Tibial artery (tissue), 4 donors: Measurements from ENCODE around the gene OPCML.

Experiments used
- DNase-seq, 2 donors: peaks; one replicate each; pipeline ENCODE4 v3.0.0-alpha.2; 2019
- H3K27ac ChIP-seq, 2 donors: fragments of 200-600 bp; sonication (generic) in 1 of 2; 1 replicate in 1 of 2; 2 replicates in 1 of 2; pipeline ENCODE4 v1.5.1; 2018 to 2019; ENCODE audit warnings: mild to moderate bottlenecking in 1 of 2
- H3K27me3 ChIP-seq, 2 donors: fragments of 200-600 bp; sonication (generic) in 1 of 2; one replicate each; pipeline versions ENCODE4 v1.5.1 to v1.6.0; 2016 to 2019
- H3K36me3 ChIP-seq, 3 donors: fragments of 200-600 bp; sonication (generic) in 2 of 3; one replicate each; pipeline ENCODE4 v1.5.1; 2016 to 2019; ENCODE audit warnings: mild to moderate bottlenecking in 2 of 3
- H3K4me1 ChIP-seq, 4 donors: fragments of 200-600 bp; sonication (generic) in 2 of 4; 1 replicate in 3 of 4; 2 replicates in 1 of 4; pipeline ENCODE4 v1.5.1; 2016 to 2019
- H3K4me3 ChIP-seq, 2 donors: fragments of 200-600 bp; sonication (generic) in 1 of 2; 1 replicate in 1 of 2; 2 replicates in 1 of 2; pipeline ENCODE4 v1.5.1; 2018 to 2019; ENCODE audit warnings: mild to moderate bottlenecking in 2 of 2
- H3K9me3 ChIP-seq, 3 donors: fragments of 200-600 bp; sonication (generic) in 1 of 3; one replicate each; pipeline ENCODE4 v1.5.1; 2016 to 2019
- intact Hi-C: fragments of 100-400 bp; cut with DNase I; formaldehyde crosslinking; loops from one replicate; pipeline ENCODE4 v1.15.0; 2023; ENCODE audit warnings: low total_unique reads
- TF ChIP-seq, protein P1 (sequence below), 2 experiments: fragments of 200-600 bp in 1 of 2; fragments of 450-650 bp in 1 of 2; IDR thresholded peaks; one replicate each; pipeline ENCODE4 v1.5.1; 2017 to 2019; ENCODE audit warnings: antibody characterized with exemption in 2 of 2, mild to moderate bottlenecking in 1 of 2, moderate library complexity in 1 of 2

The OPCML gene

DNA sequence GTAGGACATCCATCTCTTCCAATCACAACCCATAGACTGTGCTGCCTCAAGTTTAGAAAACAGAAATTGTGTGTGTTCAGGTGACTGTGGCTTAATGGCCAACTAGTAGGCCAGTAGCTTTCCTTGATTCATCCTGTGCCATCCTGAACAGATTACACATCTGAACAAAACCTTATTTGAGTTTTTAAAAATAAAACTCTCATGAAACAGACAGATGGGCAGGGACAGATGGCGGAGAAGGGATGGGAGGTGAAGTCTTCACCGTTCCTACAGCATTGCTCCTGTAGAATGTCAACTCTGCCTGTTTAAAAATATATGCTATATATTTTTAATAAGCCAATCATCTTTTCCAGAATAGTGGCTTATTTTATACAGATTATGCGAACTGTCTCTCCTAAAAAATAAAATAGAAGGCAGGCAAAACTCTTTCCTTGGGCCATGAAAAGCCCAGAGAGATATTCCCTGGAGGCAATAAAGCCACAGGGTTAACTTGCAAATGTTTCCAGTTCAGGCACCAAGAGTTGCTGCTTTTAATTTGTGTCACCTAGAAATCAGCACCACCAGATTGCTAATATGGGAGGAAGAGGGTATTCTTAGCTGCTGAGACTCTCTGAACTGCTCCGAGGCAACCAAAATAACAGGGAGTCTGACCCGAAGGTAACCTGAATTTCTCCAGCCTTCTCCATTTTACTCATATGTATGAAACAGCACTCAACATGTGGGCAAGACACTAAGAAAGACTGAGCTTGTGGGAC, 861.2 kb downstream of the OPCML start:
- intact Hi-C loops = no loop called here
- no peak for DNase-seq
- Histone ChIP-seq H3K36me3 (no peaks in the 10 kb centered on the region), H3K27ac (no peak overlapping the region), H3K4me3 (no peak overlapping the region), H3K4me1 (no peaks in the 10 kb centered on the region), H3K9me3 (no peaks in the 10 kb centered on the region), H3K27me3 (no peaks in the 10 kb centered on the region)
- TF ChIP-seq, protein P1, sequence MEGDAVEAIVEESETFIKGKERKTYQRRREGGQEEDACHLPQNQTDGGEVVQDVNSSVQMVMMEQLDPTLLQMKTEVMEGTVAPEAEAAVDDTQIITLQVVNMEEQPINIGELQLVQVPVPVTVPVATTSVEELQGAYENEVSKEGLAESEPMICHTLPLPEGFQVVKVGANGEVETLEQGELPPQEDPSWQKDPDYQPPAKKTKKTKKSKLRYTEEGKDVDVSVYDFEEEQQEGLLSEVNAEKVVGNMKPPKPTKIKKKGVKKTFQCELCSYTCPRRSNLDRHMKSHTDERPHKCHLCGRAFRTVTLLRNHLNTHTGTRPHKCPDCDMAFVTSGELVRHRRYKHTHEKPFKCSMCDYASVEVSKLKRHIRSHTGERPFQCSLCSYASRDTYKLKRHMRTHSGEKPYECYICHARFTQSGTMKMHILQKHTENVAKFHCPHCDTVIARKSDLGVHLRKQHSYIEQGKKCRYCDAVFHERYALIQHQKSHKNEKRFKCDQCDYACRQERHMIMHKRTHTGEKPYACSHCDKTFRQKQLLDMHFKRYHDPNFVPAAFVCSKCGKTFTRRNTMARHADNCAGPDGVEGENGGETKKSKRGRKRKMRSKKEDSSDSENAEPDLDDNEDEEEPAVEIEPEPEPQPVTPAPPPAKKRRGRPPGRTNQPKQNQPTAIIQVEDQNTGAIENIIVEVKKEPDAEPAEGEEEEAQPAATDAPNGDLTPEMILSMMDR (IDR thresholded peaks at IDR 0.05) = no peak

DNA sequence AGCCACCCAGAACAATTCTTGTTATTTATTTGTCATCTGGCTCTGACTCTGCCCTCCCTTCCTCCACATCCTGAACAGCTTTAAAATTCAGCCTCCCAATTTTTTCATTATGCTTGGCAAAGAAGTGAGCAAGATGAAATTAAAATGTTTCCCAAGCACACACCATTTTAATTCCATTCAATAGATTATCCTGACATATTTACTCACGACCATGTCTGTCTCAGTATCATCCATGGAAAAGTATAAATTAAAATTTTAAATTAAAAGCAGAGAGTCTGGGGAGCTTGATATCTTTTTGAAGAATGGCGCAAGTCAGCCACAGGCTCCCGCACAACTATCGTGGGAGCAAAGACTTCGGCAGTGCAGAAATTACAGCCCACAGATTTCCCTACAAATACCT, 862.4 kb downstream of the OPCML start:
- Histone ChIP-seq H3K27me3 (no peaks in the 10 kb centered on the region), H3K27ac (no peak overlapping the region), H3K9me3 (no peaks in the 10 kb centered on the region), H3K4me3 (no peak overlapping the region), H3K4me1 (no peaks in the 10 kb centered on the region), H3K36me3 (no peaks in the 10 kb centered on the region)
- no peak for DNase-seq
- TF ChIP-seq, protein P1 (IDR thresholded peaks at IDR 0.05) = no peak
- intact Hi-C loops = no loop called here

DNA sequence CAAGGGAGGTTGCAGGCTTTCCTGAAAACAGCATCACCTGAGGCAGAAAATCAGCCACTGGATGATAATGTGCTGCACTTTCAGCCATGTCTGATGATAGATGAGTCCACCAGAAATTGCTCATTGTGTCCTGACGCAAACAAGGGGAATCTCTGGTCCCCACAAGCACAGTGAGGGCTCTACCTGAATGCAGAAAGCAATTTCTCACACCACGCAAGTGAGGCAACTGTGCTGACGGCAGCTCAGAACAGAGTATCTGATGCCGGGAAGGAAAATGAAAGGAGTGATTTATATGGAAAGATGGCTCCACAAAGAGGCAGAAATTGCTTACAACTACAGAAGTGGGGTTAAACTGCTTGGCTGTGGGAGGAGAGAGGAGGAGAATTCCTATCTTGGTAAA, 867.1 kb downstream of the OPCML start:
- Histone ChIP-seq H3K36me3 (no peaks in the 10 kb centered on the region), H3K27me3 (no peaks in the 10 kb centered on the region), H3K4me1 (no peaks in the 10 kb centered on the region), H3K9me3 (no peaks in the 10 kb centered on the region), H3K27ac (no peak overlapping the region), H3K4me3 (no peak overlapping the region)
- TF ChIP-seq, protein P1 (IDR thresholded peaks at IDR 0.05) = no peak
- DNase-seq = no peak
- intact Hi-C loops = no loop called here

- Histone ChIP-seq H3K4me3 (no peak overlapping the region), H3K9me3 (no peaks in the 10 kb centered on the region), H3K36me3 (no peaks in the 10 kb centered on the region), H3K27me3 (no peaks in the 10 kb centered on the region), H3K27ac (no peak overlapping the region), H3K4me1 (no peaks in the 10 kb centered on the region)
- DNase-seq = no peak
- intact Hi-C loops = no loop called here
- TF ChIP-seq, protein P1 (IDR thresholded peaks at IDR 0.05) = no peak
These were observed 873.6 kb downstream of the OPCML start for GRCh38 chr11:132658696-132659095.

DNA sequence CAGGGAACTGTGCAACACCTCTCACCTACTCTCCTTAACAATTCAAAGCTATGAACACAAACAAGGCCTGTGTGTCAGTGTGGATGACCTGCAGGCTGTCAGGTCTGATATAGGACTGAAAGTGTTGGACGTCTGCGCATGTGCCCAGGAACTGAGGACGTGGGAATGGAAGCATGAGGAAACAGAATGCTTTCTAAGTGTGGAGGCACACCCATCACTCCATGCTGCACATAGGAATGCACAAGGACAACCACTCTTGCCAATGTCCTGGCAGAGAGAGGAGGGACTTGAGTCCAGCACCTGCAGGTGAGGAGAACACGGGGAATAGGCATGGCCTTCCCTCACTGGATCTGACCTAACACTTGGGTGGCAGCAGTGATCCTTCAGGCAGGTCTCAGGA, 874.3 kb downstream of the OPCML start:
- Histone ChIP-seq H3K27ac (no peak overlapping the region), H3K27me3 (no peaks in the 10 kb centered on the region), H3K4me3 (no peak overlapping the region), H3K9me3 (no peaks in the 10 kb centered on the region), H3K4me1 (no peaks in the 10 kb centered on the region), H3K36me3 (no peaks in the 10 kb centered on the region)
- DNase-seq = no peak
- TF ChIP-seq, protein P1 (IDR thresholded peaks at IDR 0.05) = no peak
- intact Hi-C loops = no loop called here
